Stomach (tissue), 9 donors: ENCODE measurements around the gene KCND2. TPM values are rescaled to one million over a fixed set of nuclear protein-coding genes. Genes with fewer than 3 reads are reported as not detected.

Experiments
- DNase-seq, 2 donors: peaks; one replicate each; pipeline versions ENCODE4 v3.0.0 to v3.0.0-alpha.2; 2013 to 2019
- H3K27ac ChIP-seq, 5 donors: fragments of 200-600 bp in 4 of 5; sonication (generic) in 4 of 5; one replicate each; pipeline ENCODE4 v1.5.1; 2013 to 2019; ENCODE audit warnings: mild to moderate bottlenecking in 1 of 5, moderate library complexity in 1 of 5
- H3K27me3 ChIP-seq, 3 donors: fragments of 200-600 bp; sonication (generic); one replicate each; pipeline ENCODE4 v1.5.1; 2017 to 2019; ENCODE audit warnings: mixed run types in 1 of 3
- H3K36me3 ChIP-seq, 4 donors: fragments of 200-600 bp; sonication (generic); 1 replicate in 3 of 4; 2 replicates in 1 of 4; pipeline ENCODE4 v1.5.1; 2016 to 2019
- H3K4me1 ChIP-seq, 4 donors: fragments of 200-600 bp; sonication (generic); one replicate each; pipeline ENCODE4 v1.5.1; 2016 to 2019
- H3K4me3 ChIP-seq, 4 donors: fragments of 200-600 bp; sonication (generic) in 3 of 4; one replicate each; pipeline ENCODE4 v1.5.1; 2016 to 2019; ENCODE audit warnings: mild to moderate bottlenecking in 1 of 4
- H3K9me3 ChIP-seq, 4 donors: fragments of 200-600 bp; sonication (generic); one replicate each; pipeline ENCODE4 v1.5.1; 2016 to 2019
- CTCF ChIP-seq, 7 experiments: fragments of 450-650 bp in 4 of 7; fragments of 200-600 bp in 3 of 7; sonication (generic) in 3 of 7; IDR thresholded peaks; one replicate each; pipeline ENCODE4 v1.5.1; 2016 to 2019; ENCODE audit warnings: antibody characterized with exemption in 7 of 7, control low read depth in 2 of 7, mild to moderate bottlenecking in 1 of 7
- EP300 ChIP-seq: sonication (generic); formaldehyde crosslinking; IDR thresholded peaks from one replicate; pipeline ENCODE4 v1.6.1; 2017; ENCODE audit warnings: antibody characterized with exemption
- POLR2A ChIP-seq, 4 donors: fragments of 450-650 bp; IDR thresholded peaks; one replicate each; pipeline ENCODE4 v1.6.1; 2016; ENCODE audit warnings: antibody characterized with exemption in 4 of 4, control low read depth in 2 of 4, mild to moderate bottlenecking in 1 of 4, moderate library complexity in 1 of 4
- POLR2AphosphoS5 ChIP-seq, 3 donors: sonication (generic); formaldehyde crosslinking; IDR thresholded peaks; one replicate each; pipeline ENCODE4 v1.6.1; 2016; ENCODE audit warnings: antibody characterized with exemption in 3 of 3
- WGBS, 5 donors: extraction: QIAGEN DNeasy Blood & Tissue Kit in 3 of 5; methylation state at CpG; one replicate each; pipeline versions ENCODE4 v1.1.5 to v1.1.7; 2013 to 2018; 5-methylcytosine and 5-hydroxymethylcytosine counted together
- intact Hi-C: fragments of 100-400 bp; cut with DNase I; formaldehyde crosslinking; loops from one replicate; pipeline ENCODE4 v1.15.1; 2023; ENCODE audit warnings: low total_unique reads
- polyA plus RNA-seq, 3 donors: library from polyadenylated mRNA; stranded (reverse); fragments of 200-250 nt; gene quantifications; one replicate each; pipeline ENCODE4 v1.2.3, GENCODE V29; 2013
- small RNA-seq, 4 donors: library from RNA; depleted of rRNA; stranded (forward); fragments of <200 nt; gene quantifications; one replicate each; pipeline ENCODE3, GENCODE V24; 2016
- total RNA-seq, 5 donors: library from RNA; depleted of rRNA; stranded (reverse); fragments of >200 nt; gene quantifications; one replicate each; pipeline versions ENCODE4 v1.1.0 to v1.2.3, GENCODE V29; 2014 to 2016
- donor health status: healthy with polysubstance abuse.
- donor health status: Bipolar disorder and iron deficiency.
- donor health status: healthy.

KCND2 gene
- total and polyA plus RNA-seq, 8 donors = 0.06 to 1.3 (median 0.31) TPM; not detected in 5

- intact Hi-C loops = no loop called here
- no peaks in the 10 kb centered on the region for H3K36me3 ChIP-seq
Measured at GRCh38 chr7:120797026-120797645, 524.2 kb downstream of the KCND2 start.

GRCh38 chr7:120799147-120799546, 526.2 kb downstream of the KCND2 start:
- no peaks in the 10 kb centered on the region for H3K36me3 ChIP-seq
- WGBS, 5 donors = 90 to 100% (median 95%) methylated on average over 1 of the region's 1 CpG
- H3K27me3 ChIP-seq = no peaks in the 10 kb centered on the region
- no peaks in the 10 kb centered on the region for H3K4me1 ChIP-seq
- intact Hi-C loops = no loop called here
- no peak overlapping the region for H3K27ac ChIP-seq
- no peaks in the 10 kb centered on the region for H3K9me3 ChIP-seq
- TF ChIP-seq POLR2AphosphoS5 (IDR thresholded peaks at IDR 0.05) (no peak), EP300 (no peak), CTCF (IDR thresholded peaks at IDR 0.05) (no peak), POLR2A (IDR thresholded peaks at IDR 0.05) (no peak)
- no peak overlapping the region for H3K4me3 ChIP-seq
- no peak for DNase-seq

More at GRCh38 chr7:120797026-120797645, 524.2 kb downstream of the KCND2 start:
- no peak for TF ChIP-seq POLR2AphosphoS5 (IDR thresholded peaks at IDR 0.05)
- no peak for TF ChIP-seq POLR2A (IDR thresholded peaks at IDR 0.05)
- no peak for TF ChIP-seq EP300
- TF ChIP-seq CTCF (IDR thresholded peaks at IDR 0.05) = no peak
- Histone ChIP-seq H3K27me3 (no peaks in the 10 kb centered on the region), H3K9me3 (no peaks in the 10 kb centered on the region), H3K4me3 (no peak overlapping the region), H3K4me1 (peaks cover 0 to 10% (median under 1%) of the 10 kb centered on the region in 4 donors), H3K27ac (no peak overlapping the region)
- 94 to 98% (median 95%) methylated on average over 7 of the region's 7 CpGs for WGBS, 5 donors
- DNase-seq = no peak

Small RNAs within 50 kb of the gene (small RNA-seq; reads per million reads assigned to genes)
- gene RNU6-581P = 0 reads per million in 4 donors
